Esophagus squamous epithelium (tissue), 4 donors: ENCODE results near the gene RNLS.

Experiments used
- CTCF ChIP-seq, 6 experiments: fragments of 450-650 bp in 4 of 6; fragments of 200-600 bp in 2 of 6; sonication (generic) in 2 of 6; IDR thresholded peaks; one replicate each; pipeline ENCODE4 v1.5.1; 2016 to 2019; ENCODE audit warnings: antibody characterized with exemption in 6 of 6, mild to moderate bottlenecking in 4 of 6, moderate library complexity in 4 of 6
- POLR2A ChIP-seq, 4 donors: fragments of 450-650 bp; IDR thresholded peaks; one replicate each; pipeline ENCODE4 v1.6.1; 2017; ENCODE audit warnings: antibody characterized with exemption in 4 of 4, mild to moderate bottlenecking in 4 of 4, moderate library complexity in 3 of 4

GRCh38 chr10:88318803-88319202, 264.3 kb downstream of the RNLS start:
- TF ChIP-seq CTCF (IDR thresholded peaks at IDR 0.05) (peak in 2 of 6 experiments; percentile 16 to 39), POLR2A (IDR thresholded peaks at IDR 0.05) (no peak)
